Measurements from ENCODE around the gene NARF.

DNA sequence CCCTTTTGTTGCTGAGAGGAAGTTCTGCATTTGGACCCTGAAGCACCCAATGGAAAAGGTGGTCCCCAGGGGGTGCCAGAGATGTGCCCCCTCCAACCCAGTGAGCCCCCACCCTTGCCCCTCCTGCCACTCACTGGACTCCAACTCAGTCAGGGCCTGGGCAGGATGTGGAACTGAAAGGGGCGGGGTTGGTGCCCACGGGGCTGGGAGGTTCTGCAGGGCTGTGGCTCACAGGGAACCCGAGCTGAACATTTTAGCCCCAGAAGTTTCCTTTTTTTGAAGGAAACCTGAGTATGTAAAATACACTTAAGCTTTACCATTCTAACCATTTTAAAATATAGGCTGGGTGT, 24.4 kb upstream of the NARF start:
- TF ChIP-seq, protein P1, sequence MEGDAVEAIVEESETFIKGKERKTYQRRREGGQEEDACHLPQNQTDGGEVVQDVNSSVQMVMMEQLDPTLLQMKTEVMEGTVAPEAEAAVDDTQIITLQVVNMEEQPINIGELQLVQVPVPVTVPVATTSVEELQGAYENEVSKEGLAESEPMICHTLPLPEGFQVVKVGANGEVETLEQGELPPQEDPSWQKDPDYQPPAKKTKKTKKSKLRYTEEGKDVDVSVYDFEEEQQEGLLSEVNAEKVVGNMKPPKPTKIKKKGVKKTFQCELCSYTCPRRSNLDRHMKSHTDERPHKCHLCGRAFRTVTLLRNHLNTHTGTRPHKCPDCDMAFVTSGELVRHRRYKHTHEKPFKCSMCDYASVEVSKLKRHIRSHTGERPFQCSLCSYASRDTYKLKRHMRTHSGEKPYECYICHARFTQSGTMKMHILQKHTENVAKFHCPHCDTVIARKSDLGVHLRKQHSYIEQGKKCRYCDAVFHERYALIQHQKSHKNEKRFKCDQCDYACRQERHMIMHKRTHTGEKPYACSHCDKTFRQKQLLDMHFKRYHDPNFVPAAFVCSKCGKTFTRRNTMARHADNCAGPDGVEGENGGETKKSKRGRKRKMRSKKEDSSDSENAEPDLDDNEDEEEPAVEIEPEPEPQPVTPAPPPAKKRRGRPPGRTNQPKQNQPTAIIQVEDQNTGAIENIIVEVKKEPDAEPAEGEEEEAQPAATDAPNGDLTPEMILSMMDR (IDR thresholded peaks at IDR 0.05) = no peak
- no peak for TF ChIP-seq POLR2A (IDR thresholded peaks at IDR 0.05)
- no peak for TF ChIP-seq EP300 (IDR thresholded peaks at IDR 0.05)
